ENCODE measurements around the gene NASP.
"Not testable (repeated sequence)": the region's sequence is repeated elsewhere in the genome, so short reads cannot be mapped to it uniquely, and the experiment has no call there.

The NASP gene

DNA sequence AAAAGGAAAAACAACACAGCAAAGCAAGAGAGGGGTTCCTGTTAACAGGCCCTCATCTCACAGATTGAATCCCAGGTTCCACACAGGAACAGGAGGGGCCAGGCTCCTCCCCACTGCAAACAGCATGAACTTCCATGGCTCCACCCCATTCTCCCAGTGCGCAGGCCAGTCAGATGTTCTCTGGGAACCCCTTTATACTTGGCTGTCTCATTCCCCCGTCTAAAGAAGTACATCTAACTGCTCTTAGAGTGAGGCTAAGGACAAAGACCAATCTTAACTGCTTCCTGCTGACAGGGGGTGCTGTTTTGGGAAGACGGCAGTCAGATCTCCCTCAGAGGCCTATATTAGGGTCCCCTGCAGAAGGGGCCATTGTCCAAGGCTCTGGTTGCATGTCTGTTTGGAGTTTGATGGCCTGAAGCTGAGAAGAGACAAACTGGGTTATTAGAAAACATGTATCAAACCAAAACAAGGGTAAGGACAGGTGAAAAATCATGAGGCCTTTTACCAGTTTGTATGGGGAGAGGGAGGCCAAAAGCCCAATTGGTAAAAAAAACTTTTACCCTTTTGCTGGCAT lies 10.5 kb upstream of the NASP start:
- DNase-seq = no peak

DNA sequence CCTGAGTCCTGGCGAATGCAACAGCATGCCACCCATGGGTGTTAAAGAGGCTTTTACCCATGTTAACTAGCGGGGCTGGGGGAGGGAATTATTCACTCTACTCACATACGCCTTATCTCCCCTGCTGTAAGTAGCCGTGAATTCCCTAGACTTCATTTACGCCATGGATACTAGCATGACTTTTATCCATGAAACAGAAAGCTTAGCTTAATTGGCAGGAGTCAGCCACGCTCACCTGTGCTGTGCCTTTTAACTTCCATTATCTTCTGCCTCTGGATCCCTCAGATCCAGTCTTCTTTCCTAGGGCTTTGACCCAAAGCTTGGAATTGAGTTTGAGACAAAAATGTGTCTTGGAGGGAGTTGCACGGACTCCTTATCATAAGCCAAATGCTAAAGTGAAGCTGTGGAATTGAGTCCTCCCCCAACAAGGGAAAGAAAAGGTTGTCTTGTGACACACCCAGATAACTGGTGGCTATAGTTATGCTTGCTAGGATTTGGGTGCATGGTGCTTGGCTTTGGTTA lies 9.7 kb upstream of the NASP start:
- no peak for DNase-seq

DNA sequence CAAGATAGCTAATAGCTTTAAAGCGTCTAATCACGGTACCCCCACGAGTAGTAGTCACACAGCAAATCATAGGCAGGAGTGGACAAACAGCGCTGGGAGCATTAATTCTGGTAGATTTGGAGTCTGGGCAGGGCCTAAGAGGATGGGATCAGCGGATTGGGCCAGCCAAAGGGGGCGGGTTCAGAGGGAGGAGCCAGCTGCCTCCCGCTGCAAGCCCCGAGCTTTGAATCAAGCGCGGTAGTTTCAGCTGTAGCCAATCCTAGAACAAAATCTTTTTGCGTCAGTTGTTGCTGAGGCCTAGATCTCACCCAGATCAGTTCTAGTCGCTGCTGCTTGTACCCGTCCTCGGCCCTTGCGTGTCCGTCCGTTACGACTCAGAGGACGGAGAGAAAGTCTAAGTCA lies 576 bp upstream of the NASP start:
- peak; percentile 92 to 93 for DNase-seq

DNA sequence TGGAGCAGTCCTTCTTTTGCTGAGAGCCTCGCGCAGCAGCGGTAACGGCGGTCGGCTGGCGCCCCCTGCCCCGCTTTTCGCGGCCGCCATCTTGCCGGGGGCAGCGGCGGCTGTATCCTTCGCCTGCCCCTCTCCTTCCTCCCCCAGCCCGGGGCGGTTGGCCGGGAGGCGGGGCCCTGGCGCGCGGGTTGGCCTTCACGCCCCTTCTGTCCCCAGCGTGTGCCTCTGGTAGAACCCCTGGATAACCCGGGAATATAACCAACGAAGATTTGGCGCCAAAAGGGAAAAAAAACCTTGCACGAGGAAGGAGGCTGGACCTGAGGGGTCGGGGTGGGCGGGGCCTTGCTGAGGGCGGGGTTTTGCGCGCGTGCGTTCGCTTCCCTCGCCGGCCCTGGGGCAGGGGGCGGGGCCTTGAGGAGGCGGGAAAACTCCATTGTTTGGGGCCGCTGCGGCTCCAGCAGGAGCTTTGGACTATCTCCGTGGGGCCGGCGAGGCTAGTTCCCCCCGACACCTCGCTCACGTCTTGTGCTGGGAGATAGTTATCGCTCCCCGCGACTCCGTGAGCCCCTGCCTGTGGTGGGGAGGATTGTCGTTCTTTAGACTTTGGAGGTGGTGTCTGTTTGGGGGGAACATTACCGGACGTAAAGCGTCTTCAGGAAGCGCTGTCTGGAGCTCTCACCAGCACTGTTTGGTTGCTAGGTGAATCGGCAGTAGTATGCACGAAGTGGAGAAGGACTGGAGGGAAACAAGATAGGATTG lies 689 bp downstream of the NASP start:
- peak; percentile 88 to 91 for DNase-seq

DNA sequence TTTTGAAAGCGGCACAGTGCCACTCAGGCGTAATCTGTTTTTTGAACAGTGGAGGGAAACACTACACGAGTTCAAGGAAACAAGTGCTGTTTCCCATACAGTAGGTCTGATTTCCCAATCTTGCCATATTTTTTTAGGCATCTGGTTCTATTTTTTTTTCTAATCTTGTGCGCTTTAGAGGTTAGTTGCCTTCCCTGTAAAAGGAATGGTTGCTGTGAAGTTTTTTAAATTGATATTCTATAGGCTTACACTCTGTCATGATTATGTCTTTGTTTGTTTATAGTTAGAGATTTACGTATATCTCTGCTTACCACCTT lies 1.2 kb downstream of the NASP start:
- no peak for DNase-seq

DNA sequence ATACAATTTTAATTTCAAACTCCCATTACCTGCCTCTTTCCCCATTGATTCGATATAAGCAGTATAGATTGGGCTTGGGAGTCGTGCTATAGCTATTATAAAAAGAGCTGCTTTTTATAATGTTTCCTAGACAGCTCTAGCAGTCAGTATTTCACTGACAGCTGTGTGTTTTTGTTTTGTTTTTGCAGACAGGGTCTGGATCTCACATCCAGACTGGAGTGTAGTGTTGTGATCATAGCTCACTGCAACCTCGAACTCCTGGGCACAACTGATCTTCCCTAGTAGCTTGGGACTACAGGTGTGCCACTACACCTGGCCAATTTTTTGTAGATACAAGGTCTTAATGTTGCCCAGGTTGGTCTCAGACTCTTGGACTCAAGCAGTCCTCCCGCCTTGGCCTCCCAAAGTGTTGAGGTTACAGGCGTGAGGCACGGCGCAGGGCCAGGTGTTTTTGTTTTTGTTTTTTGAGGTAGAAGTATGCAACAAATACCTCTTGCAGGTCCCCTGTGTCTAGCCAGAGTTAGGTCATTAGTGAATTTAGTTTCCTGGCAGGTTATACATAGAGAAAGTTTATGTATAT lies 1.7 kb downstream of the NASP start:
- no peak for DNase-seq

DNA sequence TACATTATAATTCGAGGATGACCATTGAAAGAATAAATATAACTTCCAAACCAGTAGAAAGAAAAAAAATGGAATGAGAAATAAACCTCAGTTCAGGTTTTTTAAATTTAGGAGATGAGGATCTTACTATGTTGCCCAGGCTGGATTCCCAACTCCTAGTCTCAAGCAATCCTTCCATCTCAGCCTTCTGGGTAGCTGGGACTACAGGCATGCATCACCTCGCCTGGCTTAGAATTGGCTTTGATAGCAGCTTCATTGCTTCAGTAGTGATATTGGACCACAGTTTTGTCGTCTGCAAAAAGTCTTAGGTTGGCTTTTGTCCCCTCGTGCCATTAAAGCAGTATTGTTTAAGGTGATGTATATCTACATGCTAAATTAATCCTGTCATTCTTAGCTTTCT lies 2.9 kb downstream of the NASP start:
- no peak for DNase-seq

DNA sequence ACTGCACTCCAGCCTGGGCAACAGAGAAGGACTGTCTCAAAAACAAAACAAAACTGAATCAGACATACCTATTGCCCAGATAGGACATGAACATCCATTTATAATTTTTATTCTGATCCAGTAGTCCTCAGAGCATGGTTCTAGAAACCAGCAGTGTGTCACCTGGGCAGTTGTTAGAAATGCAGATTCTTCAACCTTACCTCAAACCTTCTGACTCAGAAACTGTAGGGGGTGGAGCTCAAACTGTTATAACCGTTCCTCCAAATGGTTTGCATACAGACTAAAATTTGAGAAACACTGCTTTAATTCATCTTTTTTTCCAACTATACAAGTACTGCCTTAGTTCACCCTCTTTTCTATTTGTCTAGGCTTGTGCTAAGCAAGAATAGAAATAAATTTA lies 6.0 kb downstream of the NASP start:
- DNase-seq = no peak

DNA sequence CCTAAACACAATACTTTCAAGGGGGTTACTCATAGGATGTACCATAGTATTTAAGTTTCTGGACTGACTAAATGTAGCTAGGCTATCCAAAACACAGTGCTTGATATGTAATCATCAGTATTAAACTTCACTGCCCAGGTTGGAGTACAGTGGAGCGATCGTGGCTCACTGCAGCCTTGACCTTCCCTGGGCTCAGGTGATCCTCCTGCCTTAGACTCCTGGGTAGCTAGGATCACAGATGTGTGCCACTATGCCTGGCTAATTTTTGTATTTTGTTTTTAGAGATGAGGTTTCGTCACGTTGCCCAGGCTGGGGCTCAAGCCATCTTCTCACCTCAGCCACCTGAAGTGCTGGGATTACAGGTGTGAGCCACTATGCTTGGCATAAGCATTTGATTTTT lies 10.6 kb downstream of the NASP start:
- no peak for DNase-seq

DNA sequence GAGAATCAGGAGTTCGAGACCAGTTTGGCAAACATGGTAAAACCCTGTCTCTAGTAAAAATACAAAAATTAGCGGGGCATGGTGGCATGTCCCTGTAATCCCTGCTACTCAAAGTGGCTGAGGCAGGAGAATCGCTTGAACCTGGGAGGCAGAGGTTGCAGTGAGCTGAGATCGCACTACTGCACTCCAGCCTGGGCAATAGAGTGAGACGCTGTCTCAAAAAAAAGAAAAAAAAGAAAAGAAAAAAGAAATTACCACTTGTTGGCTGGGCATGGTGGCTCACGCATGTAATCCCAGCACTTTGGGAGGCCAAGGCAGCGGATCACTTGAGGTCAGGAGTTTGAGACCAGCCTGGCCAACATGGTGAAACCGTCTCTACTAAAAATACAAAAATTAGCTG lies 12.9 kb downstream of the NASP start:
- not testable (repeated sequence) for DNase-seq

DNA sequence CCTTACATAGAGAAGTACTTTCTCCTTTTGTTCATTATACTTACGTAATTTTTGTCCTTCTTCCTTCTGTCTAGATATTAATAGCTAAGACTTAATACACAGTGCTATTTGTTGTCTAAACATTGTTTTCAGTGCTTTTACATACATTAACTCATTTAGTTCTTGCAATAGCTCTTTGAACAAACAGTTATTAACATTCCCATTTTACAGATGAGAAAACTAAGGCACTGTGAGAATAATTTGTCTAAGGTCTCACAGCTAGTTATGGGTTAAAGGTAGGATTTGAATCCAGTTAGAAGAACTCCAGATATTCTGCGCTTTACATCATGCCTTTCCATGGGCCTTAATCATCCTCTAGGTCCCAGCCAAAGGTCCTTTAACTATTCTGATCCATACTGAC lies 20.4 kb downstream of the NASP start:
- no peak for DNase-seq

DNA sequence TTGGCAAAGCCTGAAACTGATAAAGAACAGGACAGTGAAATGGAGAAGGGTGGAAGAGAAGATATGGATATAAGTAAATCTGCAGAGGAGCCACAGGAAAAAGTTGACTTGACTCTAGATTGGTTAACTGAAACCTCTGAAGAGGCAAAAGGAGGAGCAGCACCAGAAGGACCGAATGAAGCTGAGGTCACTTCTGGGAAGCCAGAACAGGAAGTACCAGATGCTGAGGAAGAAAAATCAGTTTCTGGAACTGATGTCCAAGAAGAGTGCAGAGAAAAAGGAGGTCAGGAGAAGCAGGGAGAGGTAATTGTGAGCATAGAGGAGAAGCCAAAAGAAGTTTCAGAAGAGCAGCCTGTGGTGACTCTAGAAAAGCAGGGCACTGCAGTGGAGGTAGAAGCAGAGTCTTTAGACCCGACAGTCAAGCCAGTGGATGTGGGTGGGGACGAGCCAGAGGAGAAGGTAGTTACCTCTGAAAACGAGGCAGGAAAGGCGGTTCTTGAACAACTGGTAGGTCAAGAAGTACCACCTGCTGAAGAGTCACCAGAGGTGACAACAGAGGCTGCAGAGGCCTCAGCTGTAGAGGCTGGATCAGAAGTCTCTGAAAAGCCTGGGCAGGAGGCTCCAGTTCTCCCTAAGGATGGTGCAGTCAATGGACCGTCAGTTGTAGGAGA lies 23.7 kb downstream of the NASP start:
- no peak for DNase-seq

DNA sequence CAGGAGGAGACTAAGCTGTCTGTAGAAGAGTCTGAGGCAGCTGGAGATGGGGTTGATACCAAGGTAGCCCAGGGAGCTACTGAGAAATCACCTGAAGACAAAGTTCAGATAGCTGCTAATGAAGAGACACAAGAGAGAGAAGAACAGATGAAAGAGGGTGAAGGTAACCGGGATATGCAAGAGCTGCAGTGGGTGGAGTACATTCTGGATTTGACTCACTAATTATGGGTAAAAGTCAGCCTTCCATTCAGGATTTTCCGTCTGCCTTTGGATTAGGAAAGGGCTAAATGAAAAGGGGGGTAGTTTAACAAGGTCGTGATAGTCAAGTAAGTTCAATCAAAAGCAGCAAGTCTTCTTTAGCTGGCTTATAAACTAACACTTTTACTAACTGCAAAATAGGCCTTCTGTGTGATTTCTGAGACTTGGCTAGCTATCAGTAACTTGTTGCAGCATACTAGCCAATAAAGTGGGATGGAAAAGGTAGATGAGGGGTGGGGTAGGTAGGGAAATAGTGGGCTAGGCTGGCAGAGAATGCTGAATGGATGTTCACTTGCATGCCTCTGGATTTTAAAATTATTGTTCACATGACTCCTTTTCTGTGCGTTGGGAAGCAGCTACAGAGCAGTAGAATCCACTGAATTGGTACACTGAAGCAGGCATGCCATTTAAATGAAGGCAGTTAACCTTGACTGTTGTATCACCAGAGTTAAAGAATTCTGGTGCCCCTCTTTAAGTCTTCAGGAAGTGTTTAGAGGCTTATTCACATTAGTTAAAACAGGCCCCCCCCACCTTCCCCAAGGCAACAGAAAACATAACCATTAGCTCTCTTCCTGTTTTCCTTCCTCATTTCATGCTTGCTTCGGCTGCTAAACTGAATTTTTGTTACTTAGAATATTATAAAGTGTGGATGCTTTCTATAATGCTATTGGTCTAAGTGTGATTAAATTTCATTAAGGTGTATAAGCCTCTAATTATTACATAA lies 24.6 kb downstream of the NASP start:
- DNase-seq = no peak

DNA sequence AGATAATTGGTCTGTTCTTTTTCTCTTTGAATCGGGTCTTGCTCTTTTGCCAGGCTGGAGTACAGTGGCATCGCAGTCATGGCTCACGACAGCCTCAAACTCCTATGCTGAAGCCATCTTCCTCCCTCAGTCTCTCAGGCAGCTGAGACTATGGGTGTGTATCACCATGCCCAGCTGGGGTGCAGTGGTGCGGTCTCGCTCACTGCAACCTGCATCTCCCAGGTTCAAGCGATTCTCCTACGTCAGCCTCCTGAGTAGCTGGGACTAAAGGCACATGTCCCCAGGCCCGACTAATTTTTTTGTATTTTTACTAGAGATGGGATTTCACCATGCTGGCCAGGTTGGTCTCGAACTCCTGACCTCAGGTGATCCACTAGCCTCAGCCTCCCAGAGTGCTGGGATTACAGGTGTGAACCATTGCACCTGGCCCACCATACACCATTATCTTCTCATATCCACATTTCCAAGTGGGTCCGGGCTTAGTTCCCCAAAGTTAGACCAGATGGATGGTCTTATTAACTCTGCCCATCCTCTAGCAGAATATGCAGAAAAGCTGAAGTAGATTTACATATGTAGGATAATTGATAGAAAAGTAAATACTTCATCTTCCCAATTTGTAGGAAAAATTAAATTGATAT lies 26.9 kb downstream of the NASP start:
- no peak for DNase-seq

DNA sequence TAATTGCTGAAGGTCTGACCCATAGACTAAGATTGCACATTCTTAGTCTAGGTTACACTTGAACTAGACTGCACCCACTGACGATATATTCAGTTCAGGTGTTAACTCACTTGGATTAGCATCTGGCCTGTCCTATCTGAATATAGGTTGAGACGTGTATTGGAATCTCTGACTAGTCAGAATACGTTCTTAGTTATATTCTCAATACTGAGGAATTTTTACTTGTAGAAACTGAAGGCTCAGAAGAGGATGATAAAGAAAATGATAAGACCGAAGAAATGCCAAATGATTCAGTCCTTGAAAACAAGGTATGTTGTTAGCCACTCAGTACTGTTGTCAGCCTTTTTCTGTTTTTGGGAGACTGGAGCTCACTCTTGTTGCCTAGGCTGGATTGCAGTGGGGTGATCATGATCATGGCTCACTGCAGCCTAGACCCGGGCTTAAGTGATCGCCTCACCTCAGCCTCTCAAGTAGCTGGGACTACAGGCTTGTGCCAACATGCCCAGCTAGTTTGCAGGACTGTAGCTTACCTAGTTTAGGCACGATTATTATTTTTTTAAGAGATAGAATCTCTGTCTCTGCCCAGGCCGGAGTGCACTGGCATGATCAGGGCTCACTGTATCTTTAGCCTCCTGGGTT lies 29.2 kb downstream of the NASP start:
- DNase-seq = no peak

DNA sequence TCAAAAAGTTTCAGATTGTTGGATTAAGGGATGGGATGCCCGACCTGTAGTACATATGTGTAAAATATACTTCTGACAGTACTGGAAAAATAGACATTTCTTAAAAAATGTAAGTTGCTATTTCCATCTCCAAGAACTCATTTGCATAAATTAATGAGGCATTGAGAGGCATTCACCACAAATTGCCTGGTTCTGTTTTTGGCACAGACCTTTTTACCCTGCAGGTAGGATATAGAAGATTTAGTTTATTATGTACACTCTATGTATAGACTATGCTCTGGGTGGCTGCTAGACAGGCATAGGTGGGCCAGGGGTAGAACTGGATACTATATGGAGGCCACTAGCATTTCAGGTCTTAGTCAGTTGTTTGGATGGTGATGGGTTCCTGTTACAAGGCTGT lies 32.0 kb downstream of the NASP start:
- DNase-seq = no peak

DNA sequence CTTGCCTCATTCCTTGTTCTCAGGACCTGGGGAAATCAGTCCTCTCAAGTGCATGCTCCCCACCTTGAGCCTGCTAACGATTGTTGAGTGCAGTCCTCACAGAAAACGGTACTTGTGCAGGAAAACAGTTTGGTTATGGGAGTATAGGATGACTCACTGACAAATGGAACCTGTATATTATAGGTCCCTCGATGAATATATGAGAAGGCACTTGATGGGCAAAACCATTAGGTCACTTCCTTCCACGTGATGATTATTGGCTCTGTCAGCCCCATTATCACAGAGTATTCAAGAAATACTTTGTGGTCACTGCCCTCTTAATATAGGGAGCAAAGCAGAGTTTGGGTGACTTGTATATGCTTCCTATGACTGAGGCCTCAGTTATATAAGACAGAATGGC lies 33.8 kb downstream of the NASP start:
- no peak for DNase-seq

DNA sequence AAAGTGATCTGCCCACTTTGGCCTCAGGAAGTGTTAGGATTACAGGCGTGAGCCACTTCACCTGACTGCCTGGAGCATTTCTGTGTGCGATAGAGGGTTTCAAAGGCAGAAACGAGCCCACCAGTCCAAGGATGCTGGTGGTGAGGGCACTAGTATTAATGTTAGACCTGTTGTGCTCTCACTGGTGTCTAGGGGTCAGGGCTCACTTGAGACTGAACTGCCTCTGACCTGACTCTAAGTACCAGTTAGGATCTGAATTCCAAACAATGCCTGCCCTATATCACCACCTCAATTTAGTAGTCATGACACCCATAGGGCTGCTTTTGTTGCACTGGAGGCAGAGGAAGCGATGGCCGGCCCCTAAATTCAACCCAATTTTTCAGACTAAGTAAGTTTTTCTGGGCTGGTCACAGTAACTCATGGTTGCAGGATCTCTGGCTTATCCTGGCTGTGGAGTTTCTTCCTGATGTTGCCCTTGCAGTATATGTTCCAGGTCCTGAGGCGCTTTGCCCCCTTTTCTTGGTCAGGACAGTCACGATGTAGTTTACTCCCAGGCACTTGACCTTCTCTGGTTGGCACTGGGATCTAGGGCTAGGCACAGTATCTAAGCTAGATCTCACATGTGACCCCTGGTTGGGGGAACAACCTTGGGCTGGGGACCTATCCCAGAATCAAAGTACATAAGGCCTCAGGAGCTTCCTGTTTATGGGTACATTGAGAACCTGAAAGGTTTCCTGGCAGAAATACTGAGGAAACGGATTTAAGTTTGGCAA lies 35.5 kb downstream of the NASP start:
- DNase-seq = no peak

DNA sequence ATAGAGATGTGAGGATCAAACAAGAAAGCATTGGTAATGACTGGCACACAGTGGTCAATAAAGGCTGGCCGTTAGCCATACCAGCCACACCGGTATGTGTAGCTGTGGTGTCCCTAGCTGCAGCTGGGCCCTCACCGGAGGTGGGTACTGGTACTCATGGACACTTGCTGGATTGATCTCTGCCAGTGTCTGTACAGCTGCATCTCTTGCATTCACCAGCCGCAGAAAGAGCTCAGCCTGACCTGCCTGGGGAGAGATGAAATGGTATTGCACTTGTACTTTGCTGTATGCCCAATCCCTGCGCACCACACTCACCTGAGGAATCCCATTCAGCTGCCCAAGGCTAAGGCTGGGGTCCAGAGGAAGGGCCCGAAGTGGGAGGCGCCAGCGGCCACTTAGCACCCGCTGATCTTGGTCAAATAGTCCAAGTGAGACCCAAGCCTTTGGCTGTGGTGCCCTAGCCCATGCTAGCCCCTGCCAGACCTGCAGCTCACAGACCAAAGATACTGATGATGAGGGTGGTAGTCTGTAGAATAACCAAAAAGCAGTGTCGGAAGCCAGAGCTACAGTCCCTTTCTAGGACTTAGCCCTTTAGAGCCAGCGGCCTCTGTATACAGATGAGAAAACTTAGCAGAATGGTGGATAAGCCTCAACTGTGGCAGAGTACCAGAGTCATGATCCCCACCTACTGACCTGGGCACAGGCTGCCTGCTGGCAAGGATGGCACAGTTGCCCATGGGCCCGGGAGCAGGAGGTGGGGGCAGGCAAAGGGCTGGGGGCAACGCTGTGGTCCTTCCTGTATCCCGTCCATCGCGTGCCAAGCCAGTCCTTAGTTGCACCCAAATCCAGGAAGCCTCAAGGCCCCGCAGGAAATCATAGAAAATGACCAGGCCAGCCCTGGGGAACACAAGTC lies 37.0 kb downstream of the NASP start:
- DNase-seq = no peak

DNA sequence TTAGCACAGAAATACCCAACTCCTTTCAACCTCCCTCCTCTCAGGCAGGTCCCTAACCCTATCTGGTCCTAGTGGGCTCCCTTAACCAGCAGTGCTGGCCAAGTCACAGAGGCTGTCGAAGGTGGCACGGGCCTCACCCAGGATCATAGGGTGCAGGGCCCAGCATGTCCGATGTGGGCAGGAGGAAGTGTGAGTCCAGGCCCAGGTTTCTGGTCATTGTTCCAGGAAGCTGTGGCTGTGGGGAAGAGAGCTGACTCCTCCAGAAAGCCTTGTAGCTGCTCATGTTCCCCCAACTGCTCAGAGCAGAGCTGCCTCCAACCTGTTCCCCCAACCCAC lies 37.6 kb downstream of the NASP start:
- DNase-seq = no peak
